Measurements from ENCODE around the gene PGAM2.

PGAM2 gene

GRCh38 chr7:44052771-44053365 is 12.5 kb downstream of the PGAM2 start:
- TF ChIP-seq CTCF (conservative IDR thresholded peaks at IDR 0.05; ENCODE audit: low read depth) = no peak
- CTCF ChIA-PET = interaction anchor here (0.5 kb wide), 1 partner anchor 313 kb away, joined by 3 read pairs; no protein-coding TSS in a partner anchor
- no peak overlapping the region for H3K27ac ChIP-seq

GRCh38 chr7:44051611-44052220 is 13.7 kb downstream of the PGAM2 start:
- ChIA-PET CTCF (interaction anchor here (1.1 kb wide), 1 partner anchor 32 kb away, joined by 3 read pairs; no protein-coding TSS in a partner anchor), POLR2A (ENCODE audit: low non-redundant PET) (no interaction called here)
- TF ChIP-seq CTCF (conservative IDR thresholded peaks at IDR 0.05; ENCODE audit: low read depth) = no peak
- DNase-seq (ENCODE audit: low spot score) = no peak
- no peak overlapping the region for H3K27ac ChIP-seq

More at GRCh38 chr7:44052771-44053365, 12.5 kb downstream of the PGAM2 start:
- POLR2A ChIA-PET (ENCODE audit: low non-redundant PET) = no interaction called here
- no peak for DNase-seq (ENCODE audit: low spot score)

GRCh38 chr7:44050915-44051560 is 14.3 kb downstream of the PGAM2 start:
- DNase-seq (ENCODE audit: low spot score) = no peak
- CTCF ChIA-PET = interaction anchor here (1.1 kb wide), 1 partner anchor 31 kb away, joined by 3 read pairs; no protein-coding TSS in a partner anchor
- no peak for TF ChIP-seq CTCF (conservative IDR thresholded peaks at IDR 0.05; ENCODE audit: low read depth)
- peak overlapping the region; percentile 14 for H3K27ac ChIP-seq
- POLR2A ChIA-PET (ENCODE audit: low non-redundant PET) = no interaction called here

- ChIA-PET POLR2A (ENCODE audit: low non-redundant PET) (no interaction called here), CTCF (no interaction called here)
- TF ChIP-seq CTCF (conservative IDR thresholded peaks at IDR 0.05; ENCODE audit: low read depth) = no peak
- peak overlapping the region; percentile 14 for H3K27ac ChIP-seq
- no peak for DNase-seq (ENCODE audit: low spot score)
Measured at GRCh38 chr7:44050121-44050914, 15.0 kb downstream of the PGAM2 start.

- peak overlapping the region; percentile 37 for H3K27ac ChIP-seq
- CTCF ChIA-PET = interaction anchor here (0.6 kb wide), 1 partner anchor 280 kb away, joined by 3 read pairs; no protein-coding TSS in a partner anchor
- POLR2A ChIA-PET (ENCODE audit: low non-redundant PET) = no interaction called here
- TF ChIP-seq CTCF (conservative IDR thresholded peaks at IDR 0.05; ENCODE audit: low read depth) = no peak
- no peak for DNase-seq (ENCODE audit: low spot score)
Measured at GRCh38 chr7:44048031-44048795, 17.2 kb downstream of the PGAM2 start.
